Limb (tissue), 2 donors: ENCODE measurements around the gene RFXAP.
A peak's percentile ranks its signal among the peaks of the same experiment; 100 is the strongest.
"Not testable (repeated sequence)": the region's sequence is repeated elsewhere in the genome, so short reads cannot be mapped to it uniquely, and the experiment has no call there.

ENCODE experiments used
- DNase-seq, 2 donors: peaks; one replicate each; pipeline ENCODE4 v3.0.0-alpha.2; 2016; ENCODE audit errors: extremely low spot score in 2 of 2

Gene RFXAP, protein sequence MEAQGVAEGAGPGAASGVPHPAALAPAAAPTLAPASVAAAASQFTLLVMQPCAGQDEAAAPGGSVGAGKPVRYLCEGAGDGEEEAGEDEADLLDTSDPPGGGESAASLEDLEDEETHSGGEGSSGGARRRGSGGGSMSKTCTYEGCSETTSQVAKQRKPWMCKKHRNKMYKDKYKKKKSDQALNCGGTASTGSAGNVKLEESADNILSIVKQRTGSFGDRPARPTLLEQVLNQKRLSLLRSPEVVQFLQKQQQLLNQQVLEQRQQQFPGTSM

GRCh38 chr13:36818804-36819738 is at the start of gene RFXAP:
RFXAP (plus strand) TSS chr13:36819222; CDS start chr13:36819358, 136 bp downstream.
- peak; percentile 93 to 95 for DNase-seq

DNA sequence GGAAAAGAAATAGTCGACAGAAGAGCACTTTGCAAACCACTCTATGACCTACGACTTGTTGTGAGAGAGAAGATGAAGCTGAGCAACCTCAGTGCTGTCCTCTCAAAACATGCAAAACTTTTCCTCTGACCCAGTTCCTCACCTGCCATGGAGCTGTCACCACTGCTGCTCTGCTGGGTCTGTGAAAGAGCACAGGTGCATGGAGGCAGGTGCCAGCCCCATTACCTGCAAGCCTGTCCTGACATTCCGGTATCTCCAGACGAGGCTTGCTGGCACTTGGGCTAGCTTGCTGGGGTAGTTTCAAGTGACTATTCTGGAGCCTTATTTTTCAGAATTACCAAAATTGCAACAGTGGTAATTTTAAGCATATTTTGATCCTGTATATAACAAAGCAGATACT is 49.5 kb upstream of the RFXAP start:
- DNase-seq, result no peak

GRCh38 chr13:36770741-36771140 is 48.3 kb upstream of the RFXAP start:
- DNase-seq, result no peak

DNA sequence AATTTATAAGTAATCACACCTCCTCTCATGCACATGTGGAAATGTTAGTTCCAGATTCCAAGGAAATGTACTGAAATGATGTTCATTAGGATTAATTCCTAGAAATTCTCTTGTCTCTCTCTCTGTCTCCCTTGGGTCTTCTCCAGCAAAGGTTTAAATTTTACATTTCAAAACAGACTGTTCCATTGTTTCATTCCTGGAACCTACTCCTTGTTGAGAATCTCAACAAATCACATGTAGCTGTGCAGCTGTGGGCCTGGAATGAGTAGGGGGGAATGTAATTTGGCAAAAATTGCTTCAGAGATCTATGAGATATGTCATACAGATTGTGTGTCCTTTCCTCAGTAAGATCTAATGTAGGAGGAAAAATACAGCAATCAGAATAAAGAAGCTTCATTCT is 46.2 kb upstream of the RFXAP start:
- peak in 1 of 2 donors; percentile 41 for DNase-seq

DNA sequence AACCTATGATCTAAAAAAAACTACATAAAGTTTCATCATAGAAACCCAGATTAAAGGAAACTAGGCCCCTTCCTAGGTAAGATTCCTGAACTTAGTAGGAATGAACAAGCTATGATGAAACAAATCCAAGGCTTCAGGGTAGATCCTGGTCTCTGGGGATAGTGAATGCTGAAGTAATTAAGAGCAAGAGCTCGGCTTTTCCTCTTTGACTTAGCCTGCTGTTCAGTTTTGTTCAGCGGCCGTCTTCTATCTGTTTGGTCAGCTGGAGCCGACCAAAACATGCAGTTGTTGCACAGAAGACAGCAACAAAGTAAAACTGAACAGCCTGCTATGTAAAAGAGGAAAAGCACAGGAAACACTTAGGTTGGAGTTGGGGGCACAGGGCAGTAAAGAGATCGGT is 44.1 kb upstream of the RFXAP start:
- no peak for DNase-seq

DNA sequence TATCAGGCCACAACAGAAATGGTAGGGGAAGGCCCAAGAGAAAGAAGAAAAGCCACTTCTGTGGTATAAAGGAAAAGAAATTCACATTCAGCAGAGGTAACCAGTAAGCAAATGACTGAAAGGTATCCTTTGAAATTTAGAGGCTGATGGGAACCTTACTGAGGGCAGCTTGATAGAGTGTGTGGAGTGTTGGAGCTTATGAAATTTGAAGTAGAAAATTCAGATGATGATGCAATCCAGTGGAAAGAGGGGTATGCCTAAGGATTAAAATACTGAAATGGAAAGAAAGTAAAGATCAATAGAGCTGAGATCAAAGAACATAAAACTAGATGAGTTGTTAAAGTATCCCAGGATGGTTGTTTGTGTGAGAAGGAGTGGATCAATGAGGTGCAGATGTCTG is 42.8 kb upstream of the RFXAP start:
- DNase-seq, result no peak

DNA sequence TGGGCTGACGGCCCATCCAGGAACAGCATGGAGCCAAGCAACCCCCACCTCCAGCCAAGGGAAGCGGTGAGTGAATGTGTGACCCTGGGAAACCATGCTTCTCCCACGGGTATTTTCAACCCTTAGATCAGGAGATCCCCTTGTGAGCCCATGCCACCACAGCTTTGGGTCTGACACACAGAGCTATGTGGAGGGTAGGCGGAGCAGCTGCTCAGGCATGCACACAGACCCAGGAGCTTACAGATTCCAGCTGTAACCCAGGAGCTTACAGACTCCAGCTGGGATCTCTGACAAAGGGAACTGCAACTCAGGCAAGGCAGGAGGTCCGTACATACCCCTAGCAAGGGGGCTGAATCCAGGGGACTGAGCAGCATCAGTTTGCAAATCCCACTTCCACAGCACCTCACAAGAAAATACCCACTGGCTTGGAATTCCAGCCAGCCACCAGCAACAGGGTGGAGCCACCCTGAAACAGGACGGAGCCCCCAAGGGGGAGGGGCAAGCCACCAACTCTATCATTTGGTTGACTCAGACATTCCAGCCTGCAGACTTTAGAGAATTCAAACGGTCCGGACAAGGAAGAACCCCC is 40.8 kb upstream of the RFXAP start:
- no peak for DNase-seq

GRCh38 chr13:36783890-36784289 is 35.1 kb upstream of the RFXAP start:
- no peak for DNase-seq

DNA sequence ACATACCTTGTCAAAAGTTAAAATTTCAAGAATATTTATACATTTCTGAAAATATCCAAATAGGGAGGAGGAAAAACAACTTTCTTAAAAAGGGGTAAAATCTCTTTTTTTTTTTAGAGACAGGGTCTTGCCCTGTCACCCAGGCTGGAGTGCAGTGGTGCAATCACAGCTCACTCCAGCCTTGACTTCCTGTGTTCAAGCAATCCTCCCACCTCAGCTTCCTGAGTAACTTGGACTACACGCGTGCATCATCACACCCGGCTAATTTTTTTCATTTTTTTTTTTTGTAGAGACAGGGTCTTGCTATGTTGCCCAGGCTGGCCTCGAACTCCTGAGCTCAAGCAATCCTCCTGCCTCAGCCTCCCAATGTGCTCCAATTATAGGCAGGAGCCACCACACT is 32.8 kb upstream of the RFXAP start:
- not testable (repeated sequence) for DNase-seq

- no peak for DNase-seq
Measured at GRCh38 chr13:36787181-36787580, 31.8 kb upstream of the RFXAP start.

- DNase-seq, result no peak
Measured at GRCh38 chr13:36788276-36788675, 30.7 kb upstream of the RFXAP start.

- DNase-seq, result no peak
Measured at GRCh38 chr13:36789061-36789460, 30.0 kb upstream of the RFXAP start.

DNA sequence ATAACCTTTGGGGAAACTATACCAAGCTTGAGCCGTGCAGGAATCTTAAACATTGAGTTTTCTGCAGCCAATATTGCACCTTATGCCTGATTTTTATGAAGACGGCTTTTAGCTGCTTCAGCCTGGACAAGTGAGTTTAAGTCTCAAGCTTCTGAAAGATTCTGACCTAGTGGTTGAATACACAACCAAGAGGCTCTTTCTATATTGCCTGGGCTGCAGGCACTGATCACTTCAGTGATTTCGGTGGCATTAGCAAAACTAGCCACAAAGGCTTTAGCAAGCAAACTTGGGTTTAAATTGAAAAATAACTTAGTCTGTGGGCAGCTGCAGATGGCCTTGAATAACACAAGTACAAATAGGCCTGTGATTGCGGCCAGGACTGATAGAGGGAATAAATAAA is 29.3 kb upstream of the RFXAP start:
- DNase-seq, result no peak

DNA sequence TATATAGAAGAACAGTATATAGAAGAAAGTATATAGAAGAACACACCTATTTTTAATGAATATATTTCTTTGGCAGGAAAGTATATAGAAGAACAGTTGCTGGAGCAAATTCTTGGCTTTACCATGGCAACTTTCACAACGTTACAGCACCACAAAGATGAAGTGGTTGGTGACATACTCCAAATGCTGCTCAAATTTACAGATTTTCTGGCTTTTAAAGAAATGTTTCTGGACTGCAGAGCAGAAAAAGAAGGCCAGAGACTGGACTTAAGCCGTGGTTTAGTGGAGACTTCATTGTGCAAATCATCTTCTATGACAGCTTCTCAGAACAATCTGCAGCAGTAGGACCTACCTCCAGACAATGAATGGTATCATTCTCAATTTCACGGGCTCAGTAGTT is 24.3 kb upstream of the RFXAP start:
- no peak for DNase-seq

DNA sequence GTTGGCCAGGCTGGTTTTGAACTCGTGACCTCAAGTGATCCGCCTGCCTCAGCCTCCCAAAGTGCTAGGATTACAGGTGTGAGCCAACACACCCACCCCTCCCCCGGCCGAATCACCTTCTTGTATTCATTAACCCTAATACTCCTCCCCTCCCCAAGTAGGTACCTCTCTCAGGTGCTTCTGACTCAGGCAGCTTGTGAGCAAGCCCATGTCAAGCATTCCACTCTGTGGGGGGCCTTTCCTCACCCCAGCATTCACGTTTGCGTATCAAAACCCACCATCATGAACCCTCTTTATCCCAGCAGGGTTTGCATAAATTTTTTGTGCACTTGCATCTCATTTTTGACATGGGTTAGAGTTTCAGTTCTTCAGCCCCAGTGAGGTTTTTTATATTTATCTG is 23.6 kb upstream of the RFXAP start:
- no peak for DNase-seq

GRCh38 chr13:36796052-36796451 is 23.0 kb upstream of the RFXAP start:
- DNase-seq, result no peak

DNA sequence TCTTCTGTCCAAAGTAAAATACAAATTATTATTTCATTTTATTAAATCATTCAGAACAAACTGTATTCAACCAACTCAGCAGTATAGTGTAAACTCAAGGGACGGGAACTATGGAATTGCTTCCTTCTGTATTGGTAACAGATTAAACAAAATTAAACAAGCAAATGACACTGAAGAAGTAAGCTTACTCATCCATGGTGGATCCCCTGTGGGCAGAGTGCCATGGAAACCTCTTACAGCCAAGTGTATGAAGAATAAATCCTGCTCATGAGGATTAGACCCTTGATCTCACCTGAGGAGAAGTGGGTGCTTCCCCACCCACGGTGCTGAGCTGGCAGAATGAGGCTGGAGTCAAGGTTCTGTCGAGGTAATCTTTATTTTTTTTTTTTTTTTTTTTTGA is 18.0 kb upstream of the RFXAP start:
- no peak for DNase-seq

DNA sequence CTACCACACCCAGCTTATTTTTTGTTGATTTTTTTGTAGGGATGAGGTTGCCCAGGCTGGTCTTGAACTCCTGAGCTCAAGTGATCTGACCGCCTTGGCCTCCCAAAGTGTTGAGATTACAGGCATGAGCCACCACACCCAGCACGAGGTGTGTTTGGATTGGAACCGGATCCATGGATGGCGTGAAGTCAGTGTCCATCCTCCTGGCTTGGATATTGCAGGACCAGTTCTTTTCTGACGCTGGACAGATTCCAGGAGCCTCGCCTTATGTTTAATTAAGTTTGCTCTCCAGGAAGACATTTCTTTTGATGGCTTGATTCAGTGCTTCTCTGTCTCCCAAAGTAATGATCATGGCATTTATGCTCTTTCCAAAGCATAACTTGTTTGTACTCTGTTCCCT is 14.4 kb upstream of the RFXAP start:
- DNase-seq, result no peak

GRCh38 chr13:36806102-36806501 is 12.9 kb upstream of the RFXAP start:
- no peak for DNase-seq

DNA sequence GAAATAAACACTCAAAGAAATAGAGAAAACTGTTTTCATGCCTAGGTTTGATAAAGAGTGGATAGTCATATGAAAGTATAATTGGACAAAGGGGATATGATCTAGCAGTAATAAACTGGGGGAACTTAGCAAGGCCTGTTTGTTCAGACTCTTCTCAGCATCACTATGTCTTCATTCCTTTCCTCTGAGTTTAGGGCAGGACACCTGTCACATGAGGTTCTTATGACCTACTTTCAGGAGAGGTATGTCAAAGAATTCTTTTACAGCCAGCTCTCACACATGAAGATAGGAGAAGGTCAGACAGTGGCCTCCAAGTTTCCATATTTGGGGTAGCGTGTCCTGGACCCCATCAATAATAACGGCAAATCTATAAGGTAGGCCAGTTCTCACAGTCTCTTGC is 11.4 kb upstream of the RFXAP start:
- DNase-seq, result no peak

DNA sequence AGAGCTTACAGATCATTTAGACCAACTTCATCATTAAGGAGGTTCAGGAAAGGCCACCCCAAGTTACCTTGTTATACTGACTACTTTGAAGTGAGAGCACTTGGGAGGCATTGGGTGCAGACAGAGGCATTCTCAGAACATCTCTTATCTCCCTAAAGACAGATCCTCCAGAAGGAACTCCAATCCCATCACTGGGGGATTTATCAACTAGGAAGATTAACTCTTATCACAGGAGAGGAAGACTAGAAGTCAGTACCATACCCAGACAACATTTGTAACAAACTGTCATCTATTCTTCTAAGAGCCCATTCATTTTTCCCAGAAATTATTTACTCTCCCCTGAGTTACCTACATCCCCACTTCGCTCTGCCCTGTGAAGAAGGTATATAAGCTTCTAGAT is 5.8 kb upstream of the RFXAP start:
- no peak for DNase-seq

DNA sequence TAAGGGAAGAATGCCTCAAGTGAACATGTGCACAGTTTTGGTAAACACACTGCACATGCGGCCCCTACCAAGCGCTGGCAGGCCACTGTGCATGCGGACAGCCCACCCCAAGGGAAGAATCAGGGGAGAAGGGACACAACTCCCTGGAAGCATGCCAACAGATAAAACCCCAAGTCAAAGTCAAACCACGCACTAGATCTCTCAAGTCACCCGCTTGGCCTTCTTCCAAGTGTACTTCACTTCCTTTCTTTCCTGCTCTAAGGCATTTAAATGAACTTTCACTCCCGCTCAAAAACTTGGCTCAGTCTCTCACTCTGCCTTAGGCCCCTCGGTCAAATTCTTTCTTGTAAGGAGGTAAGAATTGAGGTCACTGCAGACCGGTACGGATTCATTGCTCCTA is 4.6 kb upstream of the RFXAP start:
- no peak for DNase-seq
